Neural cell (in vitro differentiated cells): ENCODE measurements around the gene SLC25A23. TPM values are rescaled to one million over a fixed set of nuclear protein-coding genes. Genes with fewer than 3 reads are reported as not detected.

Experiments used
- H2AFZ ChIP-seq: fragments of 200-600, 300-800 bp; sonication (generic), shearing (Covaris generic); 2 replicates; pipeline ENCODE4 v1.6.0; 2014; ENCODE audit warnings: low read depth, mild to moderate bottlenecking, antibody characterized with exemption, low read length, moderate library complexity
- H3F3A ChIP-seq: fragments of 200-600 bp; shearing (Covaris generic); 2 replicates; pipeline ENCODE4 v1.6.1; 2016; ENCODE audit warnings: mild to moderate bottlenecking, moderate library complexity, mixed read lengths, antibody characterized with exemption, low read length; ENCODE audit not compliant: insufficient read depth, poor library complexity, severe bottlenecking
- H3K27ac ChIP-seq: fragments of 200-600, 300-800 bp; sonication (generic), shearing (Covaris generic); 2 replicates; pipeline ENCODE4 v1.5.1; 2014; ENCODE audit warnings: mild to moderate bottlenecking, low read length, moderate library complexity
- H3K27me3 ChIP-seq: fragments of 300-800, 200-600 bp; sonication (generic), shearing (Covaris generic); 2 replicates; pipeline ENCODE4 v1.6.0; 2014; ENCODE audit warnings: mild to moderate bottlenecking, low read depth, low read length, moderate library complexity; ENCODE audit not compliant: insufficient read depth
- H3K36me3 ChIP-seq: fragments of 300-800, 200-600 bp; sonication (generic), shearing (Covaris generic); 2 replicates; pipeline ENCODE4 v1.5.1; 2014; ENCODE audit warnings: mild to moderate bottlenecking, antibody characterized with exemption, low read length, moderate library complexity; ENCODE audit not compliant: insufficient read depth
- H3K4me2 ChIP-seq: fragments of 300-800, 200-600 bp; sonication (generic), shearing (Covaris generic); 2 replicates; pipeline ENCODE4 v1.6.0; 2014; ENCODE audit warnings: mild to moderate bottlenecking, low read length
- H3K4me3 ChIP-seq: fragments of 300-800, 200-600 bp; sonication (generic), shearing (Covaris generic); 2 replicates; pipeline ENCODE4 v1.5.1; 2014; ENCODE audit warnings: mild to moderate bottlenecking, low read length, moderate library complexity
- H3K79me2 ChIP-seq: fragments of 200-600 bp; shearing (Covaris generic); replicated peaks from 2 replicates; pipeline ENCODE4 v1.6.0; 2014; ENCODE audit warnings: mild to moderate bottlenecking, low read length, moderate library complexity; ENCODE audit not compliant: insufficient read depth
- H3K9ac ChIP-seq: fragments of 300-800, 200-600 bp; sonication (generic), shearing (Covaris generic); 2 replicates; pipeline ENCODE4 v1.6.1; 2016; ENCODE audit warnings: mild to moderate bottlenecking, low read length, mixed read lengths
- H3K9me2 ChIP-seq: fragments of 200-600 bp; shearing (Covaris generic); 2 replicates; pipeline ENCODE4 v1.6.1; 2016; ENCODE audit warnings: mild to moderate bottlenecking, low read length, mixed read lengths; ENCODE audit not compliant: insufficient read depth
- H3K9me3 ChIP-seq: fragments of 200-600, 300-800 bp; sonication (generic), shearing (Covaris generic); 2 replicates; pipeline ENCODE4 v1.6.1; 2016; ENCODE audit warnings: mild to moderate bottlenecking, mixed run types, low read length, moderate library complexity, mixed read lengths
- H4K20me1 ChIP-seq: fragments of 200-600 bp; shearing (Covaris generic); 2 replicates; pipeline ENCODE4 v1.6.1; 2016; ENCODE audit warnings: mild to moderate bottlenecking, mixed run types; ENCODE audit not compliant: insufficient read depth
- CTCF ChIP-seq: fragments of 450-650 bp; IDR thresholded peaks from 2 replicates; pipeline ENCODE4 v1.5.1; 2014; ENCODE audit warnings: antibody characterized with exemption, mild to moderate bottlenecking, moderate library complexity; ENCODE audit not compliant: poor library complexity, severe bottlenecking
- EP300 ChIP-seq: fragments of 450-650 bp; conservative IDR thresholded peaks from 2 replicates; pipeline ENCODE4 v1.6.1; 2014; ENCODE audit warnings: antibody characterized with exemption, mild to moderate bottlenecking, moderate library complexity; ENCODE audit not compliant: poor library complexity, severe bottlenecking
- EZH2 ChIP-seq: fragments of 200-600, 300-800 bp; shearing (Covaris generic), sonication (generic); IDR thresholded peaks from 2 replicates; pipeline ENCODE4 v1.6.1; 2014; ENCODE audit warnings: antibody characterized with exemption, low read length, borderline replicate concordance, mild to moderate bottlenecking; ENCODE audit not compliant: insufficient read depth, poor library complexity, severe bottlenecking
- MXI1 ChIP-seq: fragments of 450-650 bp; conservative IDR thresholded peaks from 2 replicates; pipeline ENCODE4 v1.6.1; 2014; ENCODE audit warnings: antibody characterized with exemption, mild to moderate bottlenecking; ENCODE audit not compliant: poor library complexity, severe bottlenecking
- POLR2AphosphoS5 ChIP-seq: IDR thresholded peaks from 2 replicates; pipeline ENCODE4 v1.6.1; 2012
- RAD21 ChIP-seq: fragments of 450-650 bp; conservative IDR thresholded peaks from 2 replicates; pipeline ENCODE4 v1.6.1; 2014; ENCODE audit warnings: antibody characterized with exemption, mild to moderate bottlenecking, moderate library complexity
- REST ChIP-seq: IDR thresholded peaks from 2 replicates; pipeline ENCODE4 v1.6.1; 2012; ENCODE audit warnings: borderline replicate concordance
- SMC3 ChIP-seq: fragments of 450-650 bp; conservative IDR thresholded peaks from 2 replicates; pipeline ENCODE4 v1.6.1; 2014; ENCODE audit warnings: antibody characterized with exemption, mild to moderate bottlenecking, moderate library complexity; ENCODE audit not compliant: poor library complexity
- TAF1 ChIP-seq: IDR thresholded peaks from 2 replicates; pipeline ENCODE4 v1.6.1; 2012; ENCODE audit warnings: low read depth
- polyA plus RNA-seq: library from polyadenylated mRNA; depleted of rRNA; stranded (reverse); fragments of >200 nt; gene quantifications from 2 replicates; pipeline ENCODE4 v1.2.3, GENCODE V29; 2014

SLC25A23 gene
- polyA plus RNA-seq, 1 donor from 2014 or later = 36.3 TPM

DNA sequence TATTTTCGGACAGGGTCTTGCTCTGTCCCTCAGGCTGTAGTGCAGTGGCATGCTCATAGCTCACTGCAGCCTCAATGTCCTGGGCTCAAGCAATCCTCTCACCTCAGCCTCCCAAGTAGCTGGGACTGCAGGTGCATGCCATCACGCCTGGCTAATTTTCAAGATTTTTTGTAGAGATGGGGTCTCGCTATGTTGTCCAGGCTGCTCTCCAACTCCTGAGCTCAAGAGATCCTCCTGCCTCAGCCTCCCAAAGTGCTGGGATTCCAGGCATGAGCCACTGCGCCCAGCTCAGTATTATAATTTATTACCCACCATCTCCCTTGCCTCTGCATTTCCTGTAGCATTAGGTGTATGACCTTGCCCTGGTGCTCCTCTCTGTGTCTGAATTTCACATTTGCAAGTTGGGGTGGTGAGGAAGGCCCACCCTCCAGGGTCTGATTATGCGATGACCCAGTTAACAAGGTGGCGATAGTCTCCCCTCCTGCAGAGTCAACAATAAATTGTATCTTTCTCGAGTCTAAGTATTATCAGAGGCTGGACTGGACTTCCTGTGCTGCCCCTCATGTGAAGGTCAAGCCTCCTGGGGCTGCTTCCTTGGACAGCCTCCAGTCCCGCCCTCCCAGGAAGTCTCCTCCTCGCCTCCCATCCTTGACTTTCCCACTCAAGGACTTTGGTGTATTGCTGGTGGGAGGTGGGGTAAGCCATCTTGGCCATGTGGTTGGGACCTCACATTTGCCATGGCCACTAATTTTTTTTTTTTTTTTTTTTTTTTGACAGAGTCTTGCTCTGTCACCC, 44.0 kb upstream of the SLC25A23 start:
- Histone ChIP-seq H3K9me2 (no peaks in the 10 kb centered on the region), H3F3A (no peaks in the 10 kb centered on the region), H3K9me3 (no peaks in the 10 kb centered on the region), H3K27ac (no peak overlapping the region), H3K4me2 (no peak overlapping the region), H3K36me3 (no peaks in the 10 kb centered on the region), H4K20me1 (no peaks in the 10 kb centered on the region), H3K9ac (no peak overlapping the region), H3K4me3 (no peak overlapping the region), H3K79me2 (peaks cover 7% of the 10 kb centered on the region), H3K27me3 (no peaks in the 10 kb centered on the region), H2AFZ (no peak overlapping the region)
- TF ChIP-seq MXI1 = no peak
- TF ChIP-seq CTCF = no peak
- TF ChIP-seq RAD21 = no peak
- TF ChIP-seq POLR2AphosphoS5 = no peak
- no peak for TF ChIP-seq SMC3
- no peak for TF ChIP-seq EZH2
- TF ChIP-seq TAF1 = no peak

DNA sequence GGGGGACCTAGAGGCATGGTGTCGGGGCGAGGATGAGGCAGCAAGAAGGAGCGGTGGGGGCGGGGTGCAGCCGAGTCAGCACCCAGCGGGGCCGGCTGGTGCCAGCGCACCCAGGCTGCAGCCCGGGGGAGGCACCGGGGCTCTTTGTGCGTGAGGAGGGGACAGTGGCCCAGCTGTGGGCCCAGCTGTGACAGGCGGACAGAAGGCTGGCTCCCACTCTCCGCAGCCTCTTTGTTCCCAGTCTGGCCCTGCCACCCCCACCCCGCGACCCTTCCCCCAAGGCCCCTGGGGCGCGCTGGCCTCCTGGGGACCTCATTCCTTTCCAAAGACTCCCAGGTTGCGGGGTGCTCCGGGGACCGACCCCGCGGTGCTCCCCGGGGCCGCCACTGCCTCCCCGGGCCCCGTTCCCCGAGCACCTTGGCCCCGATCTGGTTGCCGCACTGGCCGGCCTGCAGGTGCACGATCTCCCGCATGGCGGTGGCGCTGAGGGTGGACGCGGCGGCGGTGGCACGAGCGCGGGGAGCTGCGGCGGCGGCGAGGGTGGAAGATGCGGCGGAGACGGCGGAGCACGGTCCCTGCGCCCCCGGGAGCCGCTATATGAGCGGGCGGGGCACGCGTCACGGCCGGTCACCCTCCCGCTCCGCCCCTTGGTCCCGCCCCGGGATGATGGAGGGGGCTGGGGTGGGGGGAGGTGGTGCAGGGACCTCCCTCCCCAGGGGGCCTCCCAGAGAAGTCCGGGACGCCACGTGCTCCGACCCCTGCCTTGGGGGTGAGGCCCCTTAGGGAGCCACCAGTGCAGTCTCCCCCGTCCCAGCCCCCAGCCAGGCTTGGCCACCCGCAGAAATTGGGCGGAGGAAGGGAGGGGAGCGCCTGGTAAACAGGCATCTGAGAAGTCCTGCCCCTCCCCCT, 42.4 kb upstream of the SLC25A23 start, which contains the start of gene TUBB4A:
Gene TUBB4A (minus strand): TSS at position 570 of the 909 bp plus-strand sequence. CDS start 97 bp downstream, at position 473.
- no peaks in the 10 kb centered on the region for H3F3A ChIP-seq

More for the DNA sequence above, 42.4 kb upstream of the SLC25A23 start, which contains the start of gene TUBB4A:
- H3K27ac ChIP-seq = peak within 1 kb of the TSS; percentile 55
- H3K9me2 ChIP-seq = no peaks in the 10 kb centered on the region
- H3K9me3 ChIP-seq = no peaks in the 10 kb centered on the region
- no peaks in the 10 kb centered on the region for H4K20me1 ChIP-seq
- peak within 1 kb of the TSS; percentile 57 for H3K4me2 ChIP-seq
- no peaks in the 10 kb centered on the region for H3K27me3 ChIP-seq
- H3K4me3 ChIP-seq = peak within 1 kb of the TSS; percentile 97
- peak; percentile 73 for TF ChIP-seq REST
- TF ChIP-seq MXI1 = peak; percentile 59
- TF ChIP-seq CTCF = no peak
- TF ChIP-seq EZH2 = no peak
- peak; percentile 48 for TF ChIP-seq SMC3
- TF ChIP-seq POLR2AphosphoS5 = peak; percentile 90
- peak; percentile 59 for TF ChIP-seq TAF1
- TF ChIP-seq EP300 = peak; percentile 23
- peak; percentile 21 for TF ChIP-seq RAD21
- H3K36me3 ChIP-seq = no peaks in the 10 kb centered on the region
- peak within 1 kb of the TSS; percentile 90 for H2AFZ ChIP-seq
- peak within 1 kb of the TSS; percentile 96 for H3K9ac ChIP-seq
- H3K79me2 ChIP-seq = peaks cover 7% of the 10 kb centered on the region
